Heart left ventricle (tissue), 16 donors: ENCODE results near the gene DHCR24. TPM values are rescaled to one million over a fixed set of nuclear protein-coding genes. Genes with fewer than 3 reads are reported as not detected.

Experiments used
- ATAC-seq, 4 donors: fragments of 200-7000 bp; cut with Tn5 transposase; one replicate each; pipeline ENCODE4 v1.9.1; 2020 to 2022; ENCODE audit warnings: moderate library complexity in 4 of 4, mild to moderate bottlenecking in 3 of 4, moderate number of reproducible peaks in 1 of 4
- DNase-seq, 5 donors: peaks; one replicate each; pipeline ENCODE4 v3.0.0-alpha.2; 2020
- H3K27ac ChIP-seq, 12 donors: fragments of 200-600 bp; sonication (generic) in 4 of 12; one replicate each; pipeline versions ENCODE4 v1.5.0 to v1.8.0; 2016 to 2022; ENCODE audit warnings: mild to moderate bottlenecking in 2 of 12
- H3K27me3 ChIP-seq, 9 donors: fragments of 200-600 bp; sonication (generic) in 2 of 9; one replicate each; pipeline versions ENCODE4 v1.5.1 to v1.8.0; 2016 to 2022; ENCODE audit warnings: mild to moderate bottlenecking in 3 of 9
- H3K36me3 ChIP-seq, 9 donors: fragments of 200-600 bp; sonication (generic) in 2 of 9; one replicate each; pipeline versions ENCODE4 v1.5.0 to v1.8.0; 2018 to 2022; ENCODE audit warnings: mild to moderate bottlenecking in 2 of 9
- H3K4me1 ChIP-seq, 12 donors: fragments of 200-600 bp; sonication (generic) in 4 of 12; one replicate each; pipeline versions ENCODE4 v1.5.0 to v1.8.0; 2016 to 2022; ENCODE audit warnings: mild to moderate bottlenecking in 3 of 12
- H3K4me3 ChIP-seq, 12 donors: fragments of 200-600 bp; sonication (generic) in 4 of 12; one replicate each; pipeline versions ENCODE4 v1.5.0 to v1.8.0; 2017 to 2022; ENCODE audit warnings: mild to moderate bottlenecking in 9 of 12, moderate library complexity in 4 of 12
- H3K9me3 ChIP-seq, 12 donors: fragments of 200-600 bp; sonication (generic) in 4 of 12; one replicate each; pipeline versions ENCODE4 v1.5.0 to v1.8.0; 2016 to 2022; ENCODE audit warnings: mild to moderate bottlenecking in 1 of 12
- CTCF ChIP-seq, 12 donors: fragments of 200-600 bp; sonication (generic) in 4 of 12; IDR thresholded peaks; one replicate each; pipeline versions ENCODE4 v1.5.0 to v1.8.0; 2018 to 2022; ENCODE audit warnings: antibody characterized with exemption in 12 of 12, mild to moderate bottlenecking in 5 of 12
- POLR2A ChIP-seq, 2 donors: fragments of 450-650 bp; IDR thresholded peaks; one replicate each; pipeline ENCODE4 v1.6.1; 2017; ENCODE audit warnings: antibody characterized with exemption in 2 of 2, mild to moderate bottlenecking in 2 of 2, moderate library complexity in 2 of 2
- WGBS, 4 donors: extraction: QIAGEN DNeasy Blood & Tissue Kit in 2 of 4; methylation state at CpG; one replicate each; pipeline versions ENCODE4 v1.1.5 to v1.1.7; 2013 to 2018; 5-methylcytosine and 5-hydroxymethylcytosine counted together
- intact Hi-C, 10 donors: fragments of 100-400 bp; cut with DNase I; formaldehyde crosslinking; loops; one replicate each; pipeline versions ENCODE4 v1.11.1 to v1.14.2; 2022
- polyA plus RNA-seq, 2 donors: library from polyadenylated mRNA; stranded (reverse); fragments of 200-250 nt; gene quantifications; one replicate each; pipeline ENCODE4 v1.2.3, GENCODE V29; 2013
- total RNA-seq, 9 donors: library from RNA; depleted of rRNA in 2 of 9; stranded (reverse); fragments of >200 nt in 2 of 9; fragmentation: NEBNext Ultra II Directional in 3 of 9; extraction: Animal tissue kit (Norgen Biotek cat#: 25700) in 3 of 9; gene quantifications; one replicate each; pipeline versions ENCODE4 v1.1.0 to v1.2.4, GENCODE V29; 2016 to 2023
- donor health status: ischemic (EF 13 %, LVEDD 7.1; RV severe dilation, severe dysfunction).
- donor health status: healthy with polysubstance abuse.
- donor health status: DM: no; HTN: yes; CAD: no.
- donor health status: DM: no; HTN: no; CAD: no.
- donor health status: ischemic (EF 25% LVEDD 6.9; RV normal size, moderate dysfunction).
- donor health status: ischemic (EF 25% LVEDD 5.7; RV mildly dilated, moderate dysfunction).
- donor health status: healthy.
- donor health status: DM: yes; HTN: yes; CAD: no.
- donor health status: ischemic (EF 35%, LVEDD 5.7; RV mildly dilated, moderate dysfunction).
- donor health status: nonischemic (EF 11% LVEDD 7.7; RV severe dilation, severe dysfunction).
- donor health status: DM: yes; HTN: yes; CAD: no.
- donor health status: PGD.
- donor health status: ischemic (EF 29% LVEDD 5.4; RV normal size, mild dysfunction).
- donor health status: nonischemic (EF 23%, LVEDD 6.1; RV moderate dilation, normal function).

DHCR24 gene
- total and polyA plus RNA-seq, 11 donors: 5.3 to 109 (median 25.4) TPM

DNA sequence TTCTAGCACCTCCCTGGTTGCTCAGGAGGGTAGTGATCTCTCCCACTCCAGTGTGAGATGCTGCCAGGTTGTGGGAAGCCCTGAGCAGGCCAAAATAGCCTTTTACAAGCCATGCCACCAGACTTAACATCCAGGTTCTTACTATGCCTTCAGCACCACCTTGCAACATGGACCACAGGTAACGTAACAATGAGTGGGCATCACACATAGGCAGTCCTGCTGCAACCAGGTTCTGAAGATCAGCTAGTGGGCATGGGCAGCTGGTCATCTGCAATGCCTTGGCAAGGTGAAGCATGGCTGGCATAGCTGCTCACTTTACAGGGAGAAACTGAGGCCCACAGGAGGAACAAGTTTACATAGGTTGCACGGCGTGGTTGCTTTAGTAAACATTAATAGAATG is 40.7 kb downstream of the DHCR24 start:
- Histone ChIP-seq H3K27me3 (no peaks in the 10 kb centered on the region), H3K36me3 (peaks cover 0 to 7% (median 0%) of the 10 kb centered on the region in 9 donors), H3K9me3 (peaks cover 0 to 4% (median 0%) of the 10 kb centered on the region in 12 donors), H3K4me3 (no peak overlapping the region), H3K27ac (no peak overlapping the region), H3K4me1 (peaks cover 0 to 6% (median 0%) of the 10 kb centered on the region in 12 donors)
- intact Hi-C loops: no loop called here
- DNase-seq (no peak), ATAC-seq (no peak)
- WGBS, 4 donors: 96 to 100% (median 97%) methylated on average over 3 of the region's 3 CpGs
- no peak for TF ChIP-seq CTCF (IDR thresholded peaks at IDR 0.05)
- TF ChIP-seq POLR2A (IDR thresholded peaks at IDR 0.05): no peak

GRCh38 chr1:54845772-54846171 is 41.2 kb downstream of the DHCR24 start:
- H3K4me3 ChIP-seq: no peak overlapping the region
- ATAC-seq: no peak
- 85 to 93% (median 92%) methylated on average over 5 of the region's 5 CpGs for WGBS, 4 donors
- peaks cover 0 to 6% (median 0%) of the 10 kb centered on the region in 12 donors for H3K4me1 ChIP-seq
- TF ChIP-seq POLR2A (IDR thresholded peaks at IDR 0.05) (no peak), CTCF (IDR thresholded peaks at IDR 0.05) (no peak)
- DNase-seq: no peak
- no peaks in the 10 kb centered on the region for H3K27me3 ChIP-seq
- H3K36me3 ChIP-seq: peaks cover 0 to 2% (median 0%) of the 10 kb centered on the region in 9 donors
- peaks cover 0 to 4% (median 0%) of the 10 kb centered on the region in 12 donors for H3K9me3 ChIP-seq
- intact Hi-C loops: no loop called here
- H3K27ac ChIP-seq: no peak overlapping the region

DNA sequence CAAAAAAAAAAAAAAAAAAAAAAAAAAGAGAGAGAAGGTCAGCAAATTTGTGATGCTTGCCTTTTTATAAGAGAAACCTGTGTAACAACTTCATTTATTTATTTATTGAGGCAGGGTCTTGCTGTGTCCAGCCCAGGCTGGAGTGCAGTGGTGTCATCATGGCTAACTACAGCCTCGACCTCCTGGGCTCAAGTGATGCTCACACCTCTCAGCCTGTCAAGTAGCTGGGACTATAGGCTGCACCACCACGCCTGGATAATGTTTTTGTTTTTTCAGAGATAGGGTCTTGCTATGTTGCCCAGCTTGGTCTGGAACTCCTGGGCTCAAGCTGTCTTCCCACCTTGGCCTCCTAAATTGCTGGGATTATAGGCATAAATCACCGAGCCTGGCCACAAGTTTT is 42.4 kb downstream of the DHCR24 start:
- Histone ChIP-seq H3K4me3 (no peak overlapping the region), H3K9me3 (peaks cover 0 to 4% (median 0%) of the 10 kb centered on the region in 12 donors), H3K27ac (no peak overlapping the region), H3K36me3 (no peaks in the 10 kb centered on the region), H3K4me1 (peaks cover 0 to 3% (median 0%) of the 10 kb centered on the region in 12 donors), H3K27me3 (no peaks in the 10 kb centered on the region)
- ATAC-seq: no peak
- 84 to 91% (median 88%) methylated on average over 3 of the region's 3 CpGs for WGBS, 4 donors
- DNase-seq: no peak
- TF ChIP-seq CTCF (IDR thresholded peaks at IDR 0.05): no peak
- TF ChIP-seq POLR2A (IDR thresholded peaks at IDR 0.05): no peak
- intact Hi-C loops: no loop called here

- intact Hi-C loops: no loop called here
- no peak overlapping the region for H3K27ac ChIP-seq
- no peaks in the 10 kb centered on the region for H3K4me1 ChIP-seq
- H3K27me3 ChIP-seq: no peaks in the 10 kb centered on the region
- no peak for ATAC-seq
- TF ChIP-seq CTCF (IDR thresholded peaks at IDR 0.05): no peak
- DNase-seq: no peak
- peaks cover 0 to 4% (median 0%) of the 10 kb centered on the region in 12 donors for H3K9me3 ChIP-seq
- 75 to 91% (median 89%) methylated on average over 5 of the region's 5 CpGs for WGBS, 4 donors
- H3K4me3 ChIP-seq: no peak overlapping the region
- no peaks in the 10 kb centered on the region for H3K36me3 ChIP-seq
Measured at GRCh38 chr1:54843449-54843848, 43.5 kb downstream of the DHCR24 start.
